A673 (cell line): ENCODE measurements around the gene MEF2A. TPM values are rescaled to one million over a fixed set of nuclear protein-coding genes. Genes with fewer than 3 reads are reported as not detected.

Experiments
- BruUV-seq: library from RNA; stranded (reverse); fragments of 400-500 nt; replicated peaks from 2 replicates; lab custom pipeline; 2021; lab: Mats Ljungman, UMichigan
- CTCF ChIA-PET: fragments of 300-600 bp; sonication (Branson Sonifier 250); formaldehyde crosslinking; loops from one replicate; lab custom pipeline; 2022; ENCODE audit warnings: antibody characterized with exemption; lab: Charles Lee
- POLR2A ChIA-PET: fragments of 300-600 bp; sonication (Branson Sonifier 250); formaldehyde crosslinking; loops from one replicate; lab custom pipeline; 2022; ENCODE audit warnings: antibody characterized with exemption; ENCODE audit not compliant: low non-redundant PET; lab: Charles Lee
- DNase-seq: peaks from one replicate; pipeline ENCODE4 v3.0.0-alpha.2; 2015; ENCODE audit warnings: low spot score
- H3K27ac ChIP-seq: fragments of 200-600 bp; sonication (generic); 2 replicates; pipeline ENCODE4 v1.5.1; 2016; ENCODE audit warnings: mixed run types, low read depth, mild to moderate bottlenecking, mixed read lengths, antibody characterized with exemption, low read length; ENCODE audit not compliant: poor library complexity, severe bottlenecking
- H3K27me3 ChIP-seq: fragments of 200-600 bp; sonication (generic); replicated peaks from 2 replicates; pipeline ENCODE4 v1.6.1; 2017; ENCODE audit warnings: mixed run types, low read depth, mild to moderate bottlenecking, mixed read lengths, antibody characterized with exemption, low read length; ENCODE audit not compliant: insufficient read depth, poor library complexity
- H3K36me3 ChIP-seq: fragments of 200-600 bp; sonication (generic); 2 replicates; pipeline ENCODE4 v1.6.1; 2016; ENCODE audit warnings: mixed run types, mild to moderate bottlenecking, mixed read lengths, antibody characterized with exemption, low read length; ENCODE audit not compliant: insufficient read depth, poor library complexity, severe bottlenecking
- H3K4me1 ChIP-seq: fragments of 200-600 bp; sonication (generic); 2 replicates; pipeline ENCODE4 v1.6.1; 2017; ENCODE audit warnings: mixed run types, mild to moderate bottlenecking, mixed read lengths, antibody characterized with exemption, low read length; ENCODE audit not compliant: insufficient read depth, poor library complexity, severe bottlenecking
- H3K4me3 ChIP-seq: fragments of 200-600 bp; sonication (generic); 2 replicates; pipeline ENCODE4 v1.5.1; 2016; ENCODE audit warnings: low read depth, mixed run types, mild to moderate bottlenecking, mixed read lengths, low read length; ENCODE audit not compliant: poor library complexity, severe bottlenecking
- H3K9me3 ChIP-seq: fragments of 200-600 bp; sonication (generic); 2 replicates; pipeline ENCODE4 v1.6.1; 2016; ENCODE audit warnings: mixed run types, low read depth, mild to moderate bottlenecking, mixed read lengths, antibody characterized with exemption, low read length; ENCODE audit not compliant: poor library complexity, severe bottlenecking
- CTCF ChIP-seq: fragments of 300-800, 200-600 bp; sonication (generic); conservative IDR thresholded peaks from 2 replicates; pipeline ENCODE4 v1.5.1; 2017; ENCODE audit warnings: low read depth, mild to moderate bottlenecking, antibody characterized with exemption, low read length, moderate library complexity, mixed read lengths
- EZH2 ChIP-seq: fragments of 200-600 bp; sonication (generic); IDR thresholded peaks from 2 replicates; pipeline ENCODE4 v1.6.1; 2017; ENCODE audit warnings: borderline replicate concordance, low read depth, mild to moderate bottlenecking, mixed read lengths, antibody characterized with exemption, low read length; ENCODE audit not compliant: poor library complexity, severe bottlenecking
- intact Hi-C: fragments of 100-400 bp; cut with micrococcal nuclease; formaldehyde crosslinking; loops from one replicate; pipeline ENCODE4 v1.10.0; 2022; ENCODE audit not compliant: unreplicated experiment
- total RNA-seq: library from RNA; stranded (reverse); gene quantifications from 2 replicates; pipeline ENCODE4 v1.2.3, GENCODE V29; 2021

MEF2A gene
- total RNA-seq, 1 experiment from 2014 or later = 26.4 TPM

- Histone ChIP-seq H3K36me3 (no peaks in the 10 kb centered on the region), H3K9me3 (no peaks in the 10 kb centered on the region), H3K27me3 (no peaks in the 10 kb centered on the region), H3K4me3 (no peak overlapping the region), H3K27ac (no peak overlapping the region), H3K4me1 (no peaks in the 10 kb centered on the region)
- POLR2A ChIA-PET = no interaction called here
- no peak for DNase-seq
- BruUV-seq = no TSS peak
- no peak for TF ChIP-seq EZH2
- intact Hi-C loops = no loop called here
- CTCF ChIA-PET = interaction anchor here (0.8 kb wide), 1 partner anchor 159 kb away, joined by 3 read pairs; no protein-coding TSS in a partner anchor
Observed at GRCh38 chr15:99545605-99546004, 20.2 kb upstream of the MEF2A start.

- intact Hi-C loops = no loop called here
- Histone ChIP-seq H3K27me3 (no peaks in the 10 kb centered on the region), H3K4me1 (no peaks in the 10 kb centered on the region), H3K27ac (no peak overlapping the region), H3K36me3 (no peaks in the 10 kb centered on the region), H3K9me3 (no peaks in the 10 kb centered on the region), H3K4me3 (no peak overlapping the region)
- CTCF ChIA-PET = interaction anchor here (0.8 kb wide), 1 partner anchor 158 kb away, joined by 3 read pairs; no protein-coding TSS in a partner anchor
- DNase-seq = no peak
- no TSS peak for BruUV-seq
- POLR2A ChIA-PET = no interaction called here
- no peak for TF ChIP-seq CTCF
- TF ChIP-seq EZH2 = no peak
Observed at GRCh38 chr15:99546441-99547100, 19.2 kb upstream of the MEF2A start.

- Histone ChIP-seq H3K4me3 (no peak overlapping the region), H3K4me1 (no peaks in the 10 kb centered on the region), H3K27me3 (no peaks in the 10 kb centered on the region), H3K9me3 (no peaks in the 10 kb centered on the region), H3K36me3 (no peaks in the 10 kb centered on the region), H3K27ac (no peak overlapping the region)
- DNase-seq = no peak
- intact Hi-C loops = no loop called here
- ChIA-PET CTCF (no interaction called here), POLR2A (no interaction called here)
- no peak for TF ChIP-seq EZH2
- TF ChIP-seq CTCF = no peak
- BruUV-seq = no TSS peak
Observed at GRCh38 chr15:99547517-99547916, 18.3 kb upstream of the MEF2A start.

- no peaks in the 10 kb centered on the region for H3K9me3 ChIP-seq
- H3K4me3 ChIP-seq = no peak overlapping the region
- no peak for TF ChIP-seq CTCF
- no peak for DNase-seq
- intact Hi-C loops = no loop called here
- ChIA-PET CTCF (no interaction called here), POLR2A (no interaction called here)
- no peak overlapping the region for H3K27ac ChIP-seq
- H3K4me1 ChIP-seq = no peaks in the 10 kb centered on the region
- no TSS peak for BruUV-seq
- H3K36me3 ChIP-seq = no peaks in the 10 kb centered on the region
- H3K27me3 ChIP-seq = no peaks in the 10 kb centered on the region
Observed at GRCh38 chr15:99550077-99550476, 15.7 kb upstream of the MEF2A start.
